Hepatocyte (in vitro differentiated cells): ENCODE data around the gene CYB561.

Experiments
- EZH2 ChIP-seq: fragments of 200-600 bp; sonication (generic); IDR thresholded peaks from 2 replicates; pipeline ENCODE4 v1.6.1; 2016; ENCODE audit warnings: antibody characterized with exemption, mild to moderate bottlenecking, borderline replicate concordance
- TF ChIP-seq, protein P1 (sequence below): fragments of 200-600 bp; sonication (generic); IDR thresholded peaks from 2 replicates; pipeline ENCODE4 v1.5.1; 2016; ENCODE audit warnings: antibody characterized with exemption, mild to moderate bottlenecking; ENCODE audit not compliant: poor library complexity

DNA sequence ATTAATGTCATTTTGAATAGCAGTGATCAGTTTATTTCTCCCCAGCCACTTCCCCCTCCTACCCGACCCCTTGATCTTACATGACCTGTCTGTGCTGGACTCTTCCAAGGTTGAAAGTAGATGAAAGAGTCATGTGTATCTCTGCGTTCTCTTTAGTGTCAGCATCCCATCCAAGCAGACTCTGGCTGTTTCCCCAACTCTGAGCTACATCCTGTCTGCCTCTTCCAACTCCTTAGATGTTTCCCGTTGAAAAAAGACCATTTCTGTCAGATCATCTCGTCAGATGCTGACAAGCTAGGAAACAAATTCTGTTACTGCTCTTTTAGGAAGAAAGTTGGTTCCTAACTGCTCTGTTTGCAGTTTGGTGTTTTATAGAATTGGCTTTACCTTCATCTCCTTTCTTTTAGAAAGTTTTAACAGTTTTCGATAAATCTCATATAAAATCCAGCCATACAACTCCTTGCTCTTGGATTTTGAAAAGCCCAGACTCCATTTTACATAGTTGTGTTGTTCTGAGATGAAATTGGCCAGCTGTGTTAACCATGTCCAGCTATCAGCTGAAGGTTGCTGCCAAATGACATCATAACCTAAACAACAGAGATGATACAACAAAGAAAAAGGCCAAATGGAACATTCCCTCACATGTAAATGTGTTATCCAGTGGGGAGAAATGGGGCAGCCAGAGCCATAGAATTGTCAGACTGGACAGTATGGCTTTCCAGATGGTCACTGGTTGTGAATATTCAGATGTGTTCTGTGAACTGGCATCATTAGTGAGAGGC, 43.5 kb downstream of the CYB561 start:
- TF ChIP-seq EZH2, result no peak
- TF ChIP-seq, protein P1, sequence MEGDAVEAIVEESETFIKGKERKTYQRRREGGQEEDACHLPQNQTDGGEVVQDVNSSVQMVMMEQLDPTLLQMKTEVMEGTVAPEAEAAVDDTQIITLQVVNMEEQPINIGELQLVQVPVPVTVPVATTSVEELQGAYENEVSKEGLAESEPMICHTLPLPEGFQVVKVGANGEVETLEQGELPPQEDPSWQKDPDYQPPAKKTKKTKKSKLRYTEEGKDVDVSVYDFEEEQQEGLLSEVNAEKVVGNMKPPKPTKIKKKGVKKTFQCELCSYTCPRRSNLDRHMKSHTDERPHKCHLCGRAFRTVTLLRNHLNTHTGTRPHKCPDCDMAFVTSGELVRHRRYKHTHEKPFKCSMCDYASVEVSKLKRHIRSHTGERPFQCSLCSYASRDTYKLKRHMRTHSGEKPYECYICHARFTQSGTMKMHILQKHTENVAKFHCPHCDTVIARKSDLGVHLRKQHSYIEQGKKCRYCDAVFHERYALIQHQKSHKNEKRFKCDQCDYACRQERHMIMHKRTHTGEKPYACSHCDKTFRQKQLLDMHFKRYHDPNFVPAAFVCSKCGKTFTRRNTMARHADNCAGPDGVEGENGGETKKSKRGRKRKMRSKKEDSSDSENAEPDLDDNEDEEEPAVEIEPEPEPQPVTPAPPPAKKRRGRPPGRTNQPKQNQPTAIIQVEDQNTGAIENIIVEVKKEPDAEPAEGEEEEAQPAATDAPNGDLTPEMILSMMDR, result no peak
